HPDE6-E6E7 (cell line): ENCODE data around the gene CCDC28A.
A peak's percentile ranks its signal among the peaks of the same experiment; 100 is the strongest.

Experiments
- DNase-seq: peaks from one replicate; pipeline ENCODE4 v3.0.0; 2011; ENCODE audit warnings: missing footprints; ENCODE audit errors: extremely low spot score

The CCDC28A gene

GRCh38 chr6:138795809-138796603 lies 22.4 kb downstream of the CCDC28A start, which contains the start of gene ECT2L:
ECT2L (plus strand) TSS chr6:138796087; CDS start chr6:138813275, 17,188 bp downstream.
- no peak for DNase-seq

DNA sequence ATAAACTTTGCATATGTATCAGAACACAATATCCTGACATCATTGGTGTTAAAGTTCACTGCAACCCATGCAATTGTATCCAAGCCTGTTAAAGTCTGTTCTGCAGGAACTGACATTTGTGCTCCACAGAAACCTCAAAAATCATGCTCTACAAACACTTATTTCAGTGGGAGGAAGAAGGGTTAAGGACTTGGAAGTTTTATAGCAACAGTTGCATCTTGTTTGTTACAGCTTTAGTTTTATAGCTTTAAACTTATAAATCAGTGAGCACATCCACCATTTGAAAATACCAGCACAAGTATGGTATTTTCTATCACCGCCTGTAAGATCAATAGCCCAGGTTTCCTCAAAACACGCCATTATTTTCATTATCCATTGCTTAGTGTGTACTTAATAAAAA lies 23.2 kb downstream of the CCDC28A start:
- no peak for DNase-seq

GRCh38 chr6:138797806-138798446 lies 24.4 kb downstream of the CCDC28A start:
- DNase-seq = no peak

DNA sequence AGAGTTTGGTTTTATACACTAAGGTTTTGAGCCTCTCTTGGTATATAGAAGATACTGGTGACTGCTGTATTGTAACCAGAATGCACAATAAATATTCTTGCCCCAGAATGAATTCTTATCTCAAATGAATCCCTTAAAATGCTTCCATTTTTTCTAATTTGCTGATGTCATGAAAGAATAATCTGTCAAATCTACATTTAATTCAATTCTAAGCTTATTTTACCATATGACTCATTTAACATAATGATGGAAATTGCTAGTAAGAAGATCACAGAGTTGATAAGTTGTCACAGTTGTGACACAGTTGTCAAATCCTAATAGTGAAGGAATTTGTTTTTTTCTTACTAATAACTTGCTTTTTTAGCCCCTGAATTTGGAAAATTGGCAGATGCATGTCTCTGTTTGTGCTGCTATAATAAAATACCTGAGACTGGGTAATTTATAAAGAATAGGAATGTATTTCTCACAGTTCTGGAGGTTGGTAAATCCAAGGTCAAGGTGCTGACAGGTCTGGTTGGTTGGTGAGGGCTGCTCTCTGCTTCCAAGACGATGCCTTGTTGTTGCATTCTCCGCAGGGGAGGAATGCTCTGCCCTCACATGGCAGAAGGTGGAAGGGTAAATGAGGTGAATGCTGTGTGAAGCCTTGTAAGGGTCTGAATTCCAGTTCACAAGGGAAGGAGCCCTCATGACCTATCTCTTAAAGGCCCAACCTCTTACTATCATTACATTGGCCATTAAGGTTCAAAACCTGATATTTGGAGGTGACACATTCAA lies 27.0 kb downstream of the CCDC28A start:
- no peak for DNase-seq

DNA sequence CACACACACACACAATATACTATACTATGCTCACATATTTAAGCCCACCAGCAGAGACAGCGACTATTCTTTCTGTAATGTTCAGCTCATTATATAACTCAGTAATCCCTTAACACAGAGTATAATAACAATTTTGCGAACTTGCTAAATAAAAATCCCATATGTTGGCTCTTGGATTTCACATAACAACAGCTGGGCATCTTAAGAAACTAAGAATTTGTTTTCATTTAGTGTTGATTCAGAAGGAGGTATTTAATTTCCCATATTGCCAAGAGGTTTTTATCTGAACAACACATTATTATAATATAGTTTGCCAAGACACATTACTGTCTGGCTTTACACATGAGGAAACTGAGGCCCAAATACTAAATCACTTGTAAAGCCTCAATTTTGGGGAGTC lies 29.8 kb downstream of the CCDC28A start:
- DNase-seq = no peak

DNA sequence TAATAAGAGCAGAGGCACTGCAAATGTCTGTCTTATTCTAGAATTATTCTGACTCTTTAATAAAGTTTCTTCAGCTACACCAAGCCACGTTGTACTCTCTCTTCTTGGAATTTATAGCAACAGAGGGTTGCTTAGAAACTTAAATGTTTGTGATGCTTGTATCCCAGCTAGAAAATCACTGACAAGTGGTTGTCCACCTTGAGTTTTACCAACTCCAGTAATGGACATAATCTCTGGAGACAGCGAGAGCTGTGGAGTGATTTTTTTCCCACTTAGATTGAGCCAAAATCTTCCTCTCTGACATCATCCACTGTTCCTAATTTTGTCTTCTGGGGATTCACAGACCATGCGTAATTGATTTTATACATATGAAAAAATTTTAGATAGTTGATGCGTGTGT lies 30.3 kb downstream of the CCDC28A start:
- no peak for DNase-seq

DNA sequence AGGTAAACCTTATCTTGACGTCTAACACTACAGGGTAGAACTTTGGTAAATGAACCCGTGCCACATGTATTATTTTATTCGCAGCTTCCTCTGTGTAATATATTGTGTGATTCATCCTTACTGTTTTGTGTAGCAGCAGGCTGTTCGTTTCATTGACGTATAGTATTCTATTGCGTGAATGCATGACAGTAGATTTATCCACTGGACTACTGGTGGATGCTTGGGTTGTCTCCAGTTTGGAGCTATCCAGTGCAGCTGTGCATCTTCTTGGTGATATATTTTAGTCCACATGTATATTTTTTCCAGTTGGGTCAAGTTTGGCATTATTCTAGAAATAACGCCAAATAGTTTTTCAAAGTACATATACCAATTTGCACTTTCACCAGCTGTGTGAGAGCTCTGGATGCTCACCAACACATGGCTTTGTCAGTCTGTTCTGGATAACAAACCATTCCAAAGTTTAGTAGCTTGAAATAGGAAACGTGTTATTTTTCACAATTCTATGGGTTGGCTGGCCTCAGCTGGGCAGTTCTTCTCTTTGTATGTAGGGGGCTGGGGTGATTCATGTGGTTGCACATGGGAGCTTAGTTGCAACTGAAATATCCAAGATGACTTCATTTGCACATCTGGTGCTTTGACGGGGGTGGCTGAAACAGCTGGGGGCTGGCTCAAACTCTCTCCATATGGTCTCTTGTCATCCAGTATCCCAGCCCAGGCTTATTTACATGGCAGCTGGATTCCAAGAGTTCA lies 31.6 kb downstream of the CCDC28A start:
- no peak for DNase-seq

- DNase-seq = no peak
Observed at GRCh38 chr6:138806889-138807288, 33.3 kb downstream of the CCDC28A start.

- DNase-seq = no peak
Observed at GRCh38 chr6:138809677-138810076, 36.1 kb downstream of the CCDC28A start.

DNA sequence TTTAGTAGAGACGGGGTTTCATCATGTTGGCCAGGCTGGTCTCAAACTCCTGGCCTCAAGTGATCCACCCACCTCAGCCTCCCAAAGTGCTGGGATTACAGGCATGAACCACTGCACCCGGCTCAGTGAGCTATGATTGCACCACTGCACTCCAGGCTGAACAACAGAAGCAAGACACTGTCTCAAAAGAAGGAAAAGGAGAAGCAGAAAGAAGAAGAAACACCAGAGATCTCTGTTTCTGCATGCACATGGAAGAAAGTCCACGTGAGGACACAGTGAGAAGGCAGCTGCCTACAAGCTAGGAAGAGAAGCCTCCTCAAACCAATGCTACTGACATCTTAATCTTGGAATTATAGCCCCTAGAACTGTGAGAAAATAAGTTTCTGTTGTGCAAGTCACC lies 38.3 kb downstream of the CCDC28A start:
- no peak for DNase-seq

DNA sequence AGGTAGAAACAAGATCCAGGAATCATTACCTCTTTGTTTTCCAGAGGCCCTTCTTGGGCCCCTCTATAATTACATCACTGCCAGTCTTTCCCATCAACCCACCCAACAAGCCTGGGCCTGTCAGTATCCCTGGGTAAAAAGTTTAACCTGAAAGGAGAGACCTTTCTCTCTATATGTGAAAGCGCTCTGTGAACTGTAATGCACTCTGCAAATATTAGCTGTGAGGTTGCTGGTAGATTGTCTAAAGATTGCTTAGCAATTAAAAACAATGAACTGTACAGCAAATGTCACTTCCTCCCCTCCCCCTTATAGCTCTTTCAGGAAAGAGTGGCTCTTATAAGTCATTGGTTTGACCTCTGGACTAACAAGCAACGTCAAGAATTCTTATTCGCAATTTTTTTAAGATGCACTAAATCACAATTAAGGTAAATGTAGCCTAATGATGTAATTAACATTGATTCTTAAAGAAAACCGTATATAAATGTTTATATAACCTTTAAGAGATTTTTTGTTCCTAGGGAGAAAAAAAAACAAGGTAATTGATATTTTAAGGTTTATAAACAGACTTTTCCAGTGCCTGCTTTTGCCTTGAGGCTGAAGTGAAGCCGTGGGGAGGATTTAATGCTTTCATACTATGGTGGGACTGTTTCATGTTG lies 40.7 kb downstream of the CCDC28A start:
- no peak for DNase-seq

- DNase-seq = no peak
Observed at GRCh38 chr6:138815221-138815620, 41.7 kb downstream of the CCDC28A start.

- no peak for DNase-seq
Observed at GRCh38 chr6:138815797-138816528, 42.4 kb downstream of the CCDC28A start.

DNA sequence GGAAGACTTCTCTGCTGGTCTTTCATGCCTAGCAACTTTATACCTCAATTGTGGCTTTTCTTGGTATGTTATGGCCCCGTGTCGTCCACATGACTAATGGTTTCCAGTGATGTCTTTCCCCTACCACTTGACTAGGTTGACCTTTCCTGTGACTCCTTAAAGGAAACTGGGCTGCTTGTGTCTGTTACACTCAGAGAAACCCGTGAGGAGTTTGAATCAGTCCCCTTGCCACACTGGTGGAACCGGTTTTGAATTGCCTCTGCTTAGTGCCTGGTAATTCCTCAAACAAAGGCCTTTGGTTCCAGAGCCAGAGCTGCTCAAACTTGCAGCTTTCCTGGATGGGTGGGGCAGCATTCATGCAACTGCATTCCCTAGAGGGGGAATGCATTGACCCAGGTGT lies 44.2 kb downstream of the CCDC28A start:
- peak; percentile 93 for DNase-seq

DNA sequence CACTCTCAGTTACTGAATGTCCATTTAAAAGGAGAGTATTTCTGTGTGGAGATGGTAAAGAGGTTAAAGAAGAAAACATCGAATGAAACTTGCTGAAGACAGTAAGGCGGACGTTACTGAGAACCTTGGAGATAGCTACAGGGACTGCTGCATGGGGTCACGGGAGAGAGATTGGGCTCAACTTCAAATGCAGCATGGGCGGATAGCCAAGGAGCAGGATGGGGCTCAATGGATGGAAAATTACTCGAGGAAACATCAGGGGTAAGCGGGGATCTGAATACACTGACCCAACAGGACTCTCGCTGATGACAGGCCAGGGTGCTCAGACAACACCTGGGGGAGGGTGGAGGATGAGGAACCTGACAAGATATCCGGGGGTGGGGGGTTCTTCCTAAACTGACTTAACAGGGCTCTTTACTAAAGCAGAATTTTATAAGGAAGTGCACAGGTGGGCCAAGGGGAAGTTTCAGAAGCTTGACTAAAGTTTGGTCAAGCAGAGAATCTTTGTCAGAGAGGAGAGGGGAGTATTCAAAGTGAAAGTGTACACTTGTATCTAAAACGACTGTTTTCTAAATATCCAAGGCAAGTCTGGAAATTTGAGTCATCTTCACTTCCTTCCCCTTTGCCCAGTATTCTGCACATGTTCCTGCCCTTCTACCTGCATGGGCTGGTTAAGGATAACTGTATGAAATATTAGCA lies 45.1 kb downstream of the CCDC28A start:
- no peak for DNase-seq

DNA sequence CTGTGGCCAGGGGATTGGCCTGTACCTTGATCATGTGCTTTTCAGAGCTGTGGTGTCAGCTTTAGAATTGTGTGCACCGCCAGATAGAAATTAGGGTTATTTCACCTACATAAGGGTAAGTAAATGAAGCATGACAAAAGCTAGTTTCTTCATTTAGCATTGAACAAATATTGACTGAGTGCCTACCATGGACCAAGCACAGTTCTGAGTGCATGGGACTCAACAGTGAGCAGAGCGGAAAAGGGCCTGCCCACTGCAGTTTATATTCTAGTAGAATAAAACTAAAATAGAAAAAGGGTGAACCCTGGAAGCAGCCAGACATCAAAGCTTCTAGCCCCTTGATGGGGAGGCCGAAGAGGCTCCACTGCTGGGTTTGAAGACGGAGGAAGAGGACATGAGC lies 48.0 kb downstream of the CCDC28A start:
- no peak for DNase-seq

DNA sequence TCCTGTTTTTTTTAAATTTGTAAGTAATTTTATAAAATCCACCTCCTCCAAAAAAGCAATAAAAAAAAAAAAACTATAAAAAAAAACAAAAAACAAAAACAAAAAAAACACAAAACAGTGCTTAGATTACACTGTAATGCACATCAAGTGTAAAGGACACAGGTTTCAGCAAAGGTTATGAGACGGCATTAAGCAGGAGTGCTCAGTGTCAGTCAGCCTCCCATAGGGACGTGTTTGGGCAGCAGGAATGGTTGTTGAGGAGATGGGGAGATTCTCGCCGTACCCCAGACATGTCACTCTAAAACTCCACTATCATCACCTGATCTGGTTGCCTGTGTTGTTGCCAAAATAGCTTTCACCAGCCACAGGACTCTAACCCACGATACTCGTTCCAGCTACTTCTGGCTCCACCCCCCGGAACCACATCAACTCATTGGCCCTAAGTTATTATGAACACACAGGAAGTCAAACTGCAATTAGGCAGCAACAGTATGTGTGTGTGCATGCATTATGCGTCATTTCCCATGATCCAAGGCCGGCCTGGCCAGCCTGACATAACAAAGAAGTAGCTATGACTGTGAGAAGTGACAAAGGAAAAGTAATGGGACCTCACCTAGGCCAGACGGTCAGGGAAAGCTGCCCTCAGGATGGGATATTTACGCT lies 51.0 kb downstream of the CCDC28A start:
- DNase-seq = no peak

- no peak for DNase-seq
Observed at GRCh38 chr6:138830248-138830647, 56.7 kb downstream of the CCDC28A start.

GRCh38 chr6:138832182-138832581 lies 58.6 kb downstream of the CCDC28A start:
- DNase-seq = no peak
